Stimulated activated CD8-positive, alpha-beta memory T cell treated with anti-CD3 and anti-CD28 coated beads, Interleukin-15, amount 100 ng/mL, for 48 hours (primary cell): ENCODE data around the gene SPDYE8.
"Not testable (repeated sequence)": the region's sequence is repeated elsewhere in the genome, so short reads cannot be mapped to it uniquely, and the experiment has no call there.

ENCODE experiments used
- DNase-seq, 2 donors: peaks; one replicate each; pipeline ENCODE4 v3.0.0-alpha.2; 2020; ENCODE audit warnings: low read depth in 2 of 2

SPDYE8 gene, protein sequence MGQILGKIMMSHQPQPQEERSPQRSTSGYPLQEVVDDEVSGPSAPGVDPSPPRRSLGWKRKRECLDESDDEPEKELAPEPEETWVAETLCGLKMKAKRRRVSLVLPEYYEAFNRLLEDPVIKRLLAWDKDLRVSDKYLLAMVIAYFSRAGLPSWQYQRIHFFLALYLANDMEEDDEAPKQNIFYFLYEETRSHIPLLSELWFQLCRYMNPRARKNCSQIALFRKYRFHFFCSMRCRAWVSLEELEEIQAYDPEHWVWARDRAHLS

DNA sequence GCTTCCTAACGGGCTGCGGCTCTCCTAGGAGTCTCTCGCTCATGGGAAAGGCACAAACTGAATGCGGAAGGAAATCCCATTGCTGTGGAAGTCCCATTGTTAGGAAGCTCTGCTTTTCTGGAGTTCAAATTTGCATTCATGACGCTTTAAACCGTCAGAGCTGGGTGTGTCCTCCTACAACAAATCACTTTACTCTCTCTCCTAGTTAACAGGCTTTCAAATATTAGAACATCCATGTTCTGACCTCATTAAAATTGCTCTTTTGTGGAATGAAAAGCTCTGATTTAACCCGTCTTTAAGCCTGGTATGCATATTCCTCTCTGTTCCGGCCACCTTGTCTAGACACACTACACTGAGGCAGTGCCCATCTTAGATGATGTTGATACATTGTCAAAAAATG is at the start of gene SPDYE8:
Gene SPDYE8 (minus strand): TSS at position 101 of the 400 bp plus-strand sequence. CDS start 1,800 bp downstream, outside the sequence.
- DNase-seq: not testable (repeated sequence)

DNA sequence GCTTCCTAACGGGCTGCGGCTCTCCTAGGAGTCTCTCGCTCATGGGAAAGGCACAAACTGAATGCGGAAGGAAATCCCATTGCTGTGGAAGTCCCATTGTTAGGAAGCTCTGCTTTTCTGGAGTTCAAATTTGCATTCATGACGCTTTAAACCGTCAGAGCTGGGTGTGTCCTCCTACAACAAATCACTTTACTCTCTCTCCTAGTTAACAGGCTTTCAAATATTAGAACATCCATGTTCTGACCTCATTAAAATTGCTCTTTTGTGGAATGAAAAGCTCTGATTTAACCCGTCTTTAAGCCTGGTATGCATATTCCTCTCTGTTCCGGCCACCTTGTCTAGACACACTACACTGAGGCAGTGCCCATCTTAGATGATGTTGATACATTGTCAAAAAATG is 28.2 kb upstream of the SPDYE8 start, which contains the start of gene SPDYE11:
Gene SPDYE11 (minus strand): TSS at position 101 of the 400 bp plus-strand sequence. CDS start 1,800 bp downstream, outside the sequence.
- not testable (repeated sequence) for DNase-seq

DNA sequence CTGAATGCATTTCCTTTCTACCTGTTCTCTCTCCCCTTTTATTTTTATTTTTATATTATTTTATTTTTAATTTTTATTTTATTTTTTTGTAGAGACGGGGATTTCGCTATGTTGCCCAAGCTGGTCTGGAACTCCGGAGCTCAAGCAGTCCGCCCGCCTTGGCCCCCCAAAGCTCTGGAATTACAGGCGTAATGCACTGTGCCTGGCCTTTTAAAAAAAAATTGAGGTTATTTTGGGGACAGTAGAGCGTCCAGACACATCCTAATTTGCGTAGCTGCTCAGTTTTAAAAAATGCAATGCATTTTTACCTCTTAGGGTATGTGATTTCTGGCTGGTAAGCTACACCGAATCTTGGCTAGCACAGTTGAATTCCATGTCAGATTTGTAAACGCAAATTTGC is 23.1 kb downstream of the SPDYE8 start:
- not testable (repeated sequence) for DNase-seq

DNA sequence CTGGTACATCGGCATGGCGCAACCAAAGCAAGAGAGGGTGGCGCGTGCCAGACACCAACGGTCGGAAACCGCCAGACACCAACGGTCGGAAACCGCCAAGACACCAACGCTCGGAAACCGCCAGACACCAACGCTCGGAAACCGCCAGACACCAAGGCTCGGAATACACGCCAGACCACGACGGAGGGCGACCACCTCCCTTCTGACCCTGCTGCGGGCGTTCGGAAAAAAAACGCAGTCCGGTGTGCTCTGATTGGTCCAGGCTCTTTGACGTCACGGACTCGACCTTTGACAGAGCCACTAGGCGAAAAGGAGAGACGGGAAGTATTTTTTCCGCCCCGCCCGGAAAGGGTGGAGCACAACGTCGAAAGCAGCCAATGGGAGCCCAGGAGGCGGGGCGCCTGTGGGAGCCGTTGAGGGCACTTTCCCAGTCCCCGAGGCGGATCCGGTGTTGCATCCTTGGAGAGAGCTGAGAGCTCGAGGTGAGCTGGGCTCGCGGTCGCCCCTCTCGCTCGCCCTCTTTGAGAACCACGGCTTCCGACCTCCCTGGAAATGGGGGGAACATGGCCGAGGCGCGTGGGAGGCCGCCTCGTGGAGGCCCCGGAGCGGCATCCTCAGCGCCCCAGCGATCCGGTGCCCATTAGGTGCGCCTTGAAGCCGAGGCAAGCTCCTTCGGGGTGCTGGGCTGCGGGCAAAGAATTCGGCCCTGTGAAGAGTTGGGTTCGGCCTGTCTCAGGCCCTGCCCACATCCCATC is 23.7 kb downstream of the SPDYE8 start:
- peak; percentile 90 to 93 for DNase-seq

DNA sequence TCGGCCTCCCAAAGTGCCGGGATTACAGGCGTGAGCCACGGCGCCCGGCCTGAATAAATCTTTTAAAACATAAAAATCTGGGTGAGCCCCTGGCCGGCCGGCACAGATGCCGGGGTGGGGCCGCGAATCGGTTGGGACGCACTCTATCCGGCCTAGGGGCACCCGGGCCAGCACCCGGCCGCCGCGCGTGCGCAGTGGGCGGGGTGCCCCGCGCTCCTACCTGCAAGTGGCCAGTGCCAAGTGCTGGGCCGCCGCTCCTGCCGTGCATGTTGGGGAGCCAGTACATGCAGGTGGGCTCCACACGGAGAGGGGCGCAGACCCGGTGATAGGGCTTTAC is 24.2 kb downstream of the SPDYE8 start:
- peak; percentile 71 to 77 for DNase-seq

DNA sequence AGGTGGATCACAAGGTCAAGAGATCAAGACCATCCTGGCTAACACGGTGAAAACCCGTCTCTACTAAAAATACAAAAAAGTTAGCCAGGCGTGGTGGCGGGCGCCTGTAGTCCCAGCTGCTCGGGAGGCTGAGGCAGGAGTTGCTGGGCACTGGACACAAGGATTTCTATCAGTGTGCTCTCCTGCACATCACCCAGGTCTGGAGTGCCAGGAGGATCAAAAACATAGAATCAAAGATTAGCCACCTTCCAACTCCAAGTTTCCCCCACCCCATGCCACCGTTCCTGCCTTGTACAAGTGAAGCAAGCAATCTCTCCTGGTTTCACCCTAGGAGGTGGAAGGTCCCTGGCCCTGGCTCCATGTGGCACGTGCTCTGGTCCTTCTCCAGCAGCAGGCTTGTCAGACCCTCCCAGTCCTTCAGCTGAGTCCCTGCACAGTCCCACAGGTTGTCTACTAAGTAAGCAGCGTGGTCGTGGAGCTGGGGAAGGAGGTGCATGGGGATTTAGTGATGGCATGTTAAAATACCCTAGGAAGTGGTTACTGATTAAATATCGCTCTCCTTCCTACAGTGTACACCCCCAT is 31.6 kb downstream of the SPDYE8 start:
- DNase-seq: not testable (repeated sequence)

DNA sequence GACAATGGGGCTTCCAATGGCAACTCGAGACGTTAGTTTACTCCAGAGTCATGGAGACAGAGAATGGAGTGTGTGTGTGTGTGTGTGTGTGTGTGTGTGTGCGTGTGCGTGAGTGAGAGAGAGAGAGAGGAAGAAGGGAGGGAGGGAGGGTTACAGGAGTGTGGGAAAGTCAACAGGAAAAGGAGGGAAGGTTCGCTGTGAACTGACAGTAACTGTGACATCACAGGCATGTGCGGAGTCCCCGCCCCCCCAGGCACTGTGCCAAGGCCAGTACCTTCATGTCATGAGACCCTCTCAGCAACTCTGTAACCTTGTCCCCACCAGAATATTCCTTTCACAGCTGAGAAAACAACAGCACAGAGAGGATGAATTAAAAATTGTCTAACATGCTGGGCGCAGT is 32.1 kb downstream of the SPDYE8 start:
- DNase-seq: not testable (repeated sequence)

DNA sequence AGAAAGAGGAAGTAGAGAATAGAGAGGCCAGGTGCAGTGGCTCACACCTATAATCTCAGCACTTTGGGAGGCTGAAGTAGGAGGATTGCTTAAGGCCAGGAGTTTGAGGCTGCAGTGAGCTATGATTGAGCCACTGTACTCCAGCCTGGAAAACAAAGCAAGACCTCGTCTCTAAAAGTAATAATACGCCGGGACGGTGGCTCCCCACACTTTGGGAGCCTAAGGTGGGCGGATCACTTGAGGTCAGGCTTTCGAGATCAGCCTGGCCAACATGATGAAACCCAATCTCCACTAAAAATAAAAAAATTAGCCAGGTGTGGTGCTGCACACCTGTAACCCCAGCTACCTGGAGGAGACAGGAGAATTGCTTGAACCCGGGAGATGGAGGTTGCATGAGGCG is 34.1 kb downstream of the SPDYE8 start:
- not testable (repeated sequence) for DNase-seq

DNA sequence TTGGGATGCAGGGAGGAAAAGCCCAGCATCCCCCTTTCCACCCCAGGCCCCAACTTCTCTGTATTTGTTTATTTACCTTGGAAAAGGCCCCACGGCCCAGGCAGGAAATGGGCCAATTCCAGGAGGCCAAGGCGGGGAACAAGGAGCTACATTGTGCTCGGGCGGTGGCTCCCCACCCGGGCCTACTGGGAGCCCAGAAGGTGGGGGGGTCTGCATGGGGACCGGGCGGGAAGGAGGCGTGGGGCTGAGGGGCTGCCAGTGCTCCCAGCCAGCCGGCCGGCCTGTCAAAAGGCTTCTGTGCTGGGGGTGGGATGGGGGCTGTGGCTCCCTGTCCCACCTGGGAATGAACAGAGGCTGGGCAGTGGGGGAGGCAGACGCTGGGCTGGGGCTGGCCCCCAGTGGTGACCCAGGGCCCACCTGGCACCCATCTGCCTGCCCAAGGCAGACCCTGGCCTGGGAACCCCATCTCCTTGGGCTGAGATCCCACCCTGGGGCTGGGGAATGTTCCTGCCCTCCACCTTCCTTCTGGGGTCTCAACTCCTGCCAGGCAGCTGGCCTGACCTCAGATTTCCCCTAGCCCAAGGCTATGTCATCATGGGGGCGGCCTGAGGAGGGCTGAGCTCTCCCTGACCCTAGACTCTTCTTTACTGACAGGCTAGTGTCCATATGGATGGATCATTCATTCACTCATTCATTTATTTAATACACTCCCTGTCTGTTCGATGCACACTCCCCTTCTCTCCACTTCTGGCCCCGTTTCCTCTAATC is 39.2 kb downstream of the SPDYE8 start:
- DNase-seq: not testable (repeated sequence)

DNA sequence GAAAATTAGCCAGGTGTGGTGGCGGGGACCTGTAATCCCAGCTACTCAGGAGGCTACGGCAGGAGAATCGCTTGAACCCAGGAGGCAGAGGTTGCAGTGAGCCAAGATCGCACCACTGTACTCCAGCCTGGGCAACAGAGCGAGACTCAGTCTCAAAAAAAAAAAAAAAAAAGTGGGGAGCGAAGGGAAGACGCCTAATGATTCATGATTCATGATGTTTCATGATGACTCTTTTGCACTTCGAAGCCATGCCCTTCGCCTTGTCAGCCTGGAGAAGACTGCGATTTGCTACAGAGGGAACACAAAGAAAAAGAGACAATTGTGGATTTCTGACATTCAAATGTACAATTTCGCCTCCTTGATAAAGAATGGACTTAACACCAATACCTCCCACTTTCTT is 47.5 kb downstream of the SPDYE8 start:
- DNase-seq: not testable (repeated sequence)

DNA sequence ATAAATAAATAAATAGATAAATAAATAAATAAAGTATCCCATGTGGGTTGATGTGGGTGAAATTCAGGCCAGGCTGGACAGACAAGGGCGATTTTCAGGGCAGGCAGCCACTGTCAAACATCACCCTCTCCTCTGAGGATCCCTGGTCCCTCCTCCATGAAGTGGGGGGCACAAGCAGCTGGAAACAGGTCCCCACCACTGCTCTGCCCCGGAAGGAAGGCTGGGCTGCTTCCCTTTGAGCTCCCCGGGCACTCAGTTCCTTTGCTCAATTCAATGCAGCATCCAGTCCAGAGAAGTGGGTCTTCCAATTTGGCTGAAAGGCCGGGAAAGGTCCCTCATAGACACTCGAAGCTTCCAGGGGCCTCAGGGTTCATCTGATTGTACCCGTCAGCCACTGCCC is 49.2 kb downstream of the SPDYE8 start:
- not testable (repeated sequence) for DNase-seq

DNA sequence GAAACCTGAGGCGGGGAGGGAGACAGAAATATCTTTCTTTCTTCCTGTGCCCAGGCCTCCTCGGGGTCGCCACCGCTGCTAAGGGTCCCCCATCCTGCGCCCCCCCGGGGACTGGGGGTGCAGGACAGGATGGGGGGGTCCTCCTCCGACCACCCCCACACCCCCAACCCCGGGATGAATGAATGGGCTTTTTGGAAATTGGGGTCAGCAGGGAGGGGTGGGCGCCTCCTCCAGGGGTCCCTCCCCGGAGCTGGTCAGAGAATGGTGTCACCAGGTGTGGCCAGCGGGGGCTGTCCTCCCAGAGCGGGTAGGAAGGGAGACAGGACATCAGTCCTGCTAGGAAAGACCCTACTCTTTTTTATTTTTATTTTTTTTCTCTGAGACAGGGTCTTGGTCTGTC is 53.1 kb downstream of the SPDYE8 start:
- DNase-seq: not testable (repeated sequence)

DNA sequence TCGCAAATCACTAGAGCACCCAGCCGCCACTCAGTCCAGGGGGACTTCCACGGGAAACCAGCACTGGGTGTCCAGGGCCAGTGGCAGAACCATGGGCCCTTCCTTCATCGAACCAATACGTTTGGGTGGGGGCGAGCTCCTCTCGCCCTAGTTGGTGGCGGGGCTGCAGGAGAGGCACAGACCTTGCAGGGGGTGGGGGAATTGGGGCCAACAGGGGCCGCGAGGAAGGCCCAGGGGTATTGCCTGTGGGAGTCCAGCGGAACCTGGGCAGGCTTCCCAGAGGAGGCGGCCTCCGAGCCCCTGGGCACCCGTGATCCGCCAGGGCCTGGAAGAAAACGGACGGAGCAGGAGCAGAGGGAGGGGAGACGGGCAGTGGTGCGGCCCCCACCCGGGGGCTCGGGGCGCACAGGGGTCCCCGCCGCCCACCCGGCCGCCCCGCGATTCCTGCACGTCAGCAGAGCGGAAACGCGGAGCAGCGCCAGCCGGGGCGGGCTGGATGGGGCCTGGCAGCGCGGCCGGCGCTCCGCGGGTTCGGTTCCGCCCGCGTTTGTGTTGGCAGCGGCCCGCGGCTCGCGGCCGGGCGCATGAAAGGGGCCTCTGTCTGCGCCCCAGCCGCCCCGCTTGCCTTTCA is 53.8 kb downstream of the SPDYE8 start:
- DNase-seq: not testable (repeated sequence)

DNA sequence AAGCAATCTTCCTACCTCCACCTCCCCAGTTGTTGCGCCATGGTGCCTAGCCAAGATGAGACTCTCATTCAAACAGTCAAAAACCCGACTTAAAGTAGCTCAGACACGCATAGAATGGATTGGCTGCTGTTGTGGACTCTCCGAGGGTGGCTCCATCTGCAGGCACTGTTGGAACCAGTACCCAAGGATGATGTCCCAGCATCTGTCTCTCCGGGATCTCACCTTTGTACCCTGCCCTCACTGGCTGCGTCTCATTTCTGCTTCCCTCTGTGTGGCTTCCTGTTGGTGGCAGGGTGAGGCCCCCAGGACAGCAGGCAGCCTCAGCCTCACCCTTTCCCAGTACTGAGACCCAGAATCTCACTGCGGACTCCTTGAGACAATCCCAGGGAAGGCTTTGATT is 54.8 kb downstream of the SPDYE8 start:
- DNase-seq: not testable (repeated sequence)

DNA sequence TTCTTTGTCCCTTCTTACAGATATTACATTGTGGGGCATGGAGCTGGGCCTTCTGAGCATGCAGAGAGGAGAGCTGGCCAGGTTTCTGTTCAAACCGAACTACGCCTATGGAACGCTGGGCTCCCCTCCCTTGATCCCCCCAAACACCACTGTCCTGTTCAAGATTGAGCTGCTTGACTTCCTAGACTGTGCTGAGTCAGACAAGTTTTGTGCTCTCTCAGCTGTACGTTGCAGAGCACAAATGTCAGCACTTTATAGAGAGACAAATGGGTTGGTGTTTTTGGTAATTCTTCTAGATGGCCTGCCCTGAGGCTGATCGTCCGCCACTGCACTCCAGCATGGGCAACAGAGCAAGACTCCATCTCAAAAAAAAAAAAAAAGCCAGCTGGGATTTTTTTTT is 58.1 kb downstream of the SPDYE8 start:
- not testable (repeated sequence) for DNase-seq
